Smooth muscle cell (in vitro differentiated cells): ENCODE measurements around the gene MYO16. TPM values are rescaled to one million over a fixed set of nuclear protein-coding genes. Genes with fewer than 3 reads are reported as not detected.
"Not testable (repeated sequence)": the region's sequence is repeated elsewhere in the genome, so short reads cannot be mapped to it uniquely, and the experiment has no call there.

ENCODE experiments used
- DNase-seq: peaks from one replicate; lab custom pipeline; 2025; ENCODE audit not compliant: unreplicated experiment; lab: John Stamatoyannopoulos, UW
- H2AFZ ChIP-seq: fragments of 200-600 bp; sonication (generic); 2 replicates; pipeline ENCODE4 v1.6.0; 2016; ENCODE audit warnings: antibody characterized with exemption, low read depth, mild to moderate bottlenecking
- H3F3A ChIP-seq: fragments of 200-600 bp; sonication (generic); 2 replicates; pipeline ENCODE4 v1.6.0; 2017; ENCODE audit warnings: antibody characterized with exemption, low read depth
- H3K27ac ChIP-seq: fragments of 200-600 bp; sonication (generic); 2 replicates; pipeline ENCODE4 v1.5.1; 2016; ENCODE audit warnings: low read depth, mild to moderate bottlenecking
- H3K27me3 ChIP-seq: fragments of 200-600 bp; sonication (generic); 2 replicates; pipeline ENCODE4 v1.6.1; 2016; ENCODE audit warnings: low read depth, mild to moderate bottlenecking
- H3K36me3 ChIP-seq: fragments of 200-600 bp; sonication (generic); 2 replicates; pipeline ENCODE4 v1.5.1; 2016; ENCODE audit warnings: low read depth
- H3K4me1 ChIP-seq: fragments of 200-600 bp; sonication (generic); 2 replicates; pipeline ENCODE4 v1.5.1; 2016; ENCODE audit warnings: low read depth
- H3K4me2 ChIP-seq: fragments of 200-600 bp; sonication (generic); 2 replicates; pipeline ENCODE4 v1.6.0; 2016; ENCODE audit warnings: mild to moderate bottlenecking
- H3K4me3 ChIP-seq: fragments of 200-600 bp; sonication (generic); 2 replicates; pipeline ENCODE4 v1.5.1; 2016; ENCODE audit warnings: mild to moderate bottlenecking
- H3K79me2 ChIP-seq: fragments of 200-600 bp; sonication (generic); 2 replicates; pipeline ENCODE4 v1.6.0; 2016; ENCODE audit warnings: low read depth, mild to moderate bottlenecking
- H3K9ac ChIP-seq: fragments of 200-600 bp; sonication (generic); 2 replicates; pipeline ENCODE4 v1.6.0; 2016; ENCODE audit warnings: low read depth
- H3K9me3 ChIP-seq: fragments of 200-600 bp; sonication (generic); replicated peaks from 2 replicates; pipeline ENCODE4 v1.5.1; 2016; ENCODE audit warnings: low read depth
- H4K20me1 ChIP-seq: fragments of 200-600 bp; sonication (generic); 2 replicates; pipeline ENCODE4 v1.6.0; 2016; ENCODE audit warnings: low read depth
- WGBS: methylation state at CpG from one replicate; pipeline ENCODE4 v1.1.7; 2016; ENCODE audit warnings: low lambda C conversion rate; 5-methylcytosine and 5-hydroxymethylcytosine counted together
- polyA plus RNA-seq: library from polyadenylated mRNA; unstranded; fragments of >200 nt; fragmentation: Nextera tagmentation; extraction: Ambion mirVana; gene quantifications from 2 replicates; pipeline ENCODE4 v1.2.1, GENCODE V29; 2016
- total RNA-seq: library from RNA; depleted of rRNA; stranded (reverse); fragments of >200 nt; gene quantifications from 2 replicates; pipeline ENCODE4 v1.2.3, GENCODE V29; 2014
- TF ChIP-seq, protein P1 (sequence below): fragments of 200-600 bp; sonication (generic); IDR thresholded peaks from 2 replicates; pipeline ENCODE4 v1.5.1; 2017; ENCODE audit warnings: borderline replicate concordance, mild to moderate bottlenecking, antibody characterized with exemption; ENCODE audit not compliant: insufficient read depth, poor library complexity, severe bottlenecking

Gene MYO16
- total and polyA plus RNA-seq, 2 experiments from 2014 or later, result not detected

DNA sequence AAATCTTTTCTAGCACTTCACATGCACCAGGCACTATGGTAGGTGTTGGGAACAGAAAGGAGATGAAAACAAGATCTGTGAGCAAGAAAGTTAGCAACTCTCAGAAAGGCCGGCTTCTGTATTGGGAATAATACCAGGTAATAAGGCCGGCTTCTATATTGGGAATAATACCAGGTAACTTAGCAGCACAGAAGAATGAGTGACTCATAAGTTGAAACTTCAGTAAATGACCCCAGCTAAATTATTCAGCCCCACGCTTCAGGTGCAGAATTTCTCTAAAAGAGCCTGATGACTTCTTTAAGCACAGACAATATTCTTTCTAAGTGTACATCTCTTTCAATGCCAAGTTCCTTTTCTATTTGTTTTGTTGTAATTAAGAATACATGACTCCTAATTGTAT is 151.3 kb downstream of the MYO16 start:
- H2AFZ ChIP-seq, result no peak overlapping the region
- no peak overlapping the region for H3K4me2 ChIP-seq
- no peaks in the 10 kb centered on the region for H3K9me3 ChIP-seq
- no peaks in the 10 kb centered on the region for H4K20me1 ChIP-seq
- WGBS, result 75% methylated on average over 3 of the region's 3 CpGs
- TF ChIP-seq, protein P1, sequence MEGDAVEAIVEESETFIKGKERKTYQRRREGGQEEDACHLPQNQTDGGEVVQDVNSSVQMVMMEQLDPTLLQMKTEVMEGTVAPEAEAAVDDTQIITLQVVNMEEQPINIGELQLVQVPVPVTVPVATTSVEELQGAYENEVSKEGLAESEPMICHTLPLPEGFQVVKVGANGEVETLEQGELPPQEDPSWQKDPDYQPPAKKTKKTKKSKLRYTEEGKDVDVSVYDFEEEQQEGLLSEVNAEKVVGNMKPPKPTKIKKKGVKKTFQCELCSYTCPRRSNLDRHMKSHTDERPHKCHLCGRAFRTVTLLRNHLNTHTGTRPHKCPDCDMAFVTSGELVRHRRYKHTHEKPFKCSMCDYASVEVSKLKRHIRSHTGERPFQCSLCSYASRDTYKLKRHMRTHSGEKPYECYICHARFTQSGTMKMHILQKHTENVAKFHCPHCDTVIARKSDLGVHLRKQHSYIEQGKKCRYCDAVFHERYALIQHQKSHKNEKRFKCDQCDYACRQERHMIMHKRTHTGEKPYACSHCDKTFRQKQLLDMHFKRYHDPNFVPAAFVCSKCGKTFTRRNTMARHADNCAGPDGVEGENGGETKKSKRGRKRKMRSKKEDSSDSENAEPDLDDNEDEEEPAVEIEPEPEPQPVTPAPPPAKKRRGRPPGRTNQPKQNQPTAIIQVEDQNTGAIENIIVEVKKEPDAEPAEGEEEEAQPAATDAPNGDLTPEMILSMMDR, result no peak
- no peak overlapping the region for H3K4me3 ChIP-seq
- no peaks in the 10 kb centered on the region for H3K36me3 ChIP-seq
- no peaks in the 10 kb centered on the region for H3K79me2 ChIP-seq
- H3F3A ChIP-seq, result no peaks in the 10 kb centered on the region
- no peak for DNase-seq
- H3K4me1 ChIP-seq, result no peaks in the 10 kb centered on the region
- H3K27ac ChIP-seq, result peak overlapping the region; percentile 80
- H3K9ac ChIP-seq, result peak overlapping the region; percentile 62
- H3K27me3 ChIP-seq, result no peaks in the 10 kb centered on the region

DNA sequence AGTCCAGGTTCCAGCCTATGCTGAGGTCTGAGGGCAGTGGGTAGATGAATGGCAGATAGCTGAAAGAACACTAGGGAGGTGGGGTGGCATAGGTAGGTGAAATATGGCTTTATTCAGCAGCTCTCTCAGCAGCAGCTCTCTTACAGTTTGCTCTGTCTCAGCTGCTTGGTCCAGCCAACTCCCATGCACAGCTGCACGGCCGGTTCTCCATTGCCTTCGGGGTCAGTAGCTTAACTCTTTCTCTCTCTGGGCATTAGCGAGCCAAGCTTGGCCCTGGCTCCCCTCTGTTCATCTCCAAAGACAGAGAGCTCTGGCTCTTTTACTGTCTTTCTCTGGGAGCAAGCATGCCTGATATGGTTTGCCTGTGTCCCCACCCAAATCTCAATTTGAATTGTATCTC is 151.9 kb downstream of the MYO16 start:
- H3K27ac ChIP-seq, result peak overlapping the region; percentile 6

DNA sequence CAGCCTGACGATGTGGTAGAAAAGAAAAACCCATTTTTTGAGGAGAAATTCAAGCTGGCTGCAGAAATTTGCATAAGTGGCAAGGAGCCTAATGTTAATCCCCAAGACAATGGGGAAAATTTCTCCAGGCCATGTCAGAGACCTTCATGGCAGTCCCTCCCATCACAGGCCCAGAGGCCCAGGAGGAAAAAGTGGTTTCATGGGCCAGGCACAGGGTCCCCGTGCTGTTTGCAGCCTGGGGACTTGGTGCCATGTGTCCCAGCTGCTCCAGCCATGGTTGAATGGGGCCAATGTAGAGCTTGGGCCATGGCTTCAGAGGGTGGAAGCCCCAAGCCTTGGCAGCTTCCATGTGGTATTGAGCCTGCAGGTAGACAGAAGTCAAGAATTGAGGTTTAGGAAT is 153.1 kb downstream of the MYO16 start:
- not testable (repeated sequence) for H3K36me3 ChIP-seq, H2AFZ ChIP-seq, H3K79me2 ChIP-seq, H3K9ac ChIP-seq, H3K27me3 ChIP-seq, H3K9me3 ChIP-seq, H3F3A ChIP-seq, H3K4me2 ChIP-seq, H3K27ac ChIP-seq, DNase-seq, H3K4me1 ChIP-seq, H4K20me1 ChIP-seq, H3K4me3 ChIP-seq
- 93% methylated on average over 2 of the region's 2 CpGs for WGBS

More for the DNA sequence above, 151.9 kb downstream of the MYO16 start:
- 91% methylated on average over 4 of the region's 4 CpGs for WGBS
- TF ChIP-seq, protein P1, result no peak
- H4K20me1 ChIP-seq, result no peaks in the 10 kb centered on the region
- H3K9ac ChIP-seq, result no peak overlapping the region
- no peak for DNase-seq
- H3K4me1 ChIP-seq, result no peaks in the 10 kb centered on the region
- no peaks in the 10 kb centered on the region for H3K79me2 ChIP-seq
- H3K27me3 ChIP-seq, result no peaks in the 10 kb centered on the region
- no peaks in the 10 kb centered on the region for H3K36me3 ChIP-seq
- no peak overlapping the region for H3K4me3 ChIP-seq
- H3F3A ChIP-seq, result no peaks in the 10 kb centered on the region
- no peak overlapping the region for H3K4me2 ChIP-seq
- no peak overlapping the region for H2AFZ ChIP-seq
- no peaks in the 10 kb centered on the region for H3K9me3 ChIP-seq

DNA sequence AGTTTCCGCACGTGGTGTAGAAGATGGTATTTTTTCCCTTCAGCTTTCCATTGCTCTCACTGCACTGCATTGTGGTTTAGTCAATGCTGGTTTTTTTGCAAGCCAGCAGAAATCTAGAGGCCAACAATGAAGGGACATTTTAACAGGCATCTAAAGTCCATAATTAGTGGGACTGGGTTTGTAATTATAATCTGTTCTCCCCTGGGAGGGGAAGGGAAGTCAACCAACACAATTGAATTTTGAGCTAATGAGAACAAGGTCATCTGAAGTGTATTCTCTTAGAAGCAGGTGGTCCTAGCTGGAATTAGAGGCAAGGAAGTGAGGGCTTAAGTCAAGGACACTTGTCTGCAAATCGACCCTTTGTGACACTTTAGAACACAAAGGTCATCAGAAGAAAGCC is 156.4 kb downstream of the MYO16 start:
- no peak for DNase-seq
- H3K27ac ChIP-seq, result no peak overlapping the region
- no peaks in the 10 kb centered on the region for H3K36me3 ChIP-seq
- no peaks in the 10 kb centered on the region for H3K79me2 ChIP-seq
- H3K9me3 ChIP-seq, result no peaks in the 10 kb centered on the region
- no peaks in the 10 kb centered on the region for H4K20me1 ChIP-seq
- no peaks in the 10 kb centered on the region for H3K4me1 ChIP-seq
- H3K4me3 ChIP-seq, result no peak overlapping the region
- H3K9ac ChIP-seq, result no peak overlapping the region
- WGBS, result 91% methylated on average over 3 of the region's 3 CpGs
- H3K27me3 ChIP-seq, result no peaks in the 10 kb centered on the region
- H3F3A ChIP-seq, result no peaks in the 10 kb centered on the region
- TF ChIP-seq, protein P1, result no peak
- H3K4me2 ChIP-seq, result no peak overlapping the region
- no peak overlapping the region for H2AFZ ChIP-seq
